ENCODE data around the gene ANKS1B.
A peak's percentile ranks its signal among the peaks of the same experiment; 100 is the strongest.

ANKS1B gene

GRCh38 chr12:99915251-99916082 is 69.3 kb downstream of the ANKS1B start:
- TF ChIP-seq CTCF (conservative IDR thresholded peaks at IDR 0.05; ENCODE audit: control insufficient read depth, insufficient read depth, low read depth, low read length) = no peak
- DNase-seq (ENCODE audit: low read depth) = peak; percentile 80
- no peak overlapping the region for H3K4me3 ChIP-seq (ENCODE audit: control insufficient read depth, low read depth, low read length)

- DNase-seq (ENCODE audit: low read depth) = no peak
- H3K4me3 ChIP-seq (ENCODE audit: control insufficient read depth, low read depth, low read length) = no peak overlapping the region
- TF ChIP-seq CTCF (conservative IDR thresholded peaks at IDR 0.05; ENCODE audit: control insufficient read depth, insufficient read depth, low read depth, low read length) = no peak
These were observed 70.5 kb downstream of the ANKS1B start for GRCh38 chr12:99914206-99914605.

GRCh38 chr12:99911967-99912366 is 72.8 kb downstream of the ANKS1B start:
- TF ChIP-seq CTCF (conservative IDR thresholded peaks at IDR 0.05; ENCODE audit: control insufficient read depth, insufficient read depth, low read depth, low read length) = no peak
- no peak overlapping the region for H3K4me3 ChIP-seq (ENCODE audit: control insufficient read depth, low read depth, low read length)
- DNase-seq (ENCODE audit: low read depth) = peak; percentile 18

- DNase-seq (ENCODE audit: low read depth) = peak; percentile 95
- H3K4me3 ChIP-seq (ENCODE audit: control insufficient read depth, low read depth, low read length) = no peak overlapping the region
- TF ChIP-seq CTCF (conservative IDR thresholded peaks at IDR 0.05; ENCODE audit: control insufficient read depth, insufficient read depth, low read depth, low read length) = no peak
These were observed 73.7 kb downstream of the ANKS1B start for GRCh38 chr12:99911081-99911480.

- DNase-seq (ENCODE audit: low read depth) = peak; percentile 18
- no peak overlapping the region for H3K4me3 ChIP-seq (ENCODE audit: control insufficient read depth, low read depth, low read length)
- TF ChIP-seq CTCF (conservative IDR thresholded peaks at IDR 0.05; ENCODE audit: control insufficient read depth, insufficient read depth, low read depth, low read length) = no peak
These were observed 74.4 kb downstream of the ANKS1B start for GRCh38 chr12:99910342-99910741.

- TF ChIP-seq CTCF (conservative IDR thresholded peaks at IDR 0.05; ENCODE audit: control insufficient read depth, insufficient read depth, low read depth, low read length) = no peak
- H3K4me3 ChIP-seq (ENCODE audit: control insufficient read depth, low read depth, low read length) = no peak overlapping the region
- no peak for DNase-seq (ENCODE audit: low read depth)
These were observed 77.8 kb downstream of the ANKS1B start for GRCh38 chr12:99906786-99907579.

All from fibroblast of mammary gland (primary cell).